Endometrial microvascular endothelial cells (primary cell): ENCODE data around the gene CSKMT. TPM values are rescaled to one million over a fixed set of nuclear protein-coding genes. Genes with fewer than 3 reads are reported as not detected.
"Not testable (repeated sequence)": the region's sequence is repeated elsewhere in the genome, so short reads cannot be mapped to it uniquely, and the experiment has no call there.

Experiments
- in situ Hi-C: cut with HindIII; loops from 2 replicates; pipeline ENCODE4 v1.10.0; 2017; ENCODE audit warnings: low sequenced_read_pairs, low pct_unique_long_range_greater_than_20kb; ENCODE audit errors: inconsistent ontology term
- total RNA-seq: library from RNA; depleted of rRNA; stranded (reverse); fragments of >200 nt; gene quantifications from one replicate; pipeline ENCODE4 v1.2.3, GENCODE V29; 2015; ENCODE audit errors: inconsistent ontology term

Gene CSKMT, protein sequence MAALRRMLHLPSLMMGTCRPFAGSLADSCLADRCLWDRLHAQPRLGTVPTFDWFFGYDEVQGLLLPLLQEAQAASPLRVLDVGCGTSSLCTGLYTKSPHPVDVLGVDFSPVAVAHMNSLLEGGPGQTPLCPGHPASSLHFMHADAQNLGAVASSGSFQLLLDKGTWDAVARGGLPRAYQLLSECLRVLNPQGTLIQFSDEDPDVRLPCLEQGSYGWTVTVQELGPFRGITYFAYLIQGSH
- total RNA-seq: 3.9 TPM

DNA sequence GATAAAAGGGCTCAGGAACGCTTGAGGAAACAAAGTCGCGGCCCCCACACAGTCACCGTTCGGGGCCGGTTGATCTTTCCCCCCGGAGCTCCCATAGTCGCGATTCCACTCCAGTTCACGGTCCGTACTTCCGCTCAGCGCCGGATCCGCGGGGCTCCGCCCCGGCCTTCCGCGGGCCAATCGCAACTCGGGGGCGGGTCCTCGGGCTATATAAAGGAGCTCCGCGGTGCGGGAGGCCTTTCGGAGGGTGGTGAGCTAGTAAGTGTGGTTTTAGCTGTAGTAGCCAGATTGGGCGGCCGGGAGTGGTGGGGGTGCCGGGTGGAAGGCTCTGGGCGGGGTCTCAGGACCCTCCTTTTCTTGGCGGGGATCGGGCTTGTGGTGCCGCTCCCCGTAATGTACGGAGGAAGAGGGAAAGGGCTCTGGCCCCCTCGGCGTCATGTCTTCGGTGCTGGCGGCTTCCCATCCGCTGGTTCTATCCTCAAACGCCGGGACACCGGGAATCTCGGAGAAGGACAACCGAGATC, at the start of gene CSKMT, which contains the start of gene C11orf98:
CSKMT (plus strand) TSS at position 238 of the 524 bp plus-strand sequence. CDS start 568 bp downstream, outside the sequence.
C11orf98 (minus strand) TSS at position 136 of the 524 bp plus-strand sequence; CDS start at position 95, 41 bp downstream.
- in situ Hi-C loops: loop anchor here (25.0 kb wide), 1 partner anchor 103 kb away; the partner anchor contains the start of gene EEF1G

DNA sequence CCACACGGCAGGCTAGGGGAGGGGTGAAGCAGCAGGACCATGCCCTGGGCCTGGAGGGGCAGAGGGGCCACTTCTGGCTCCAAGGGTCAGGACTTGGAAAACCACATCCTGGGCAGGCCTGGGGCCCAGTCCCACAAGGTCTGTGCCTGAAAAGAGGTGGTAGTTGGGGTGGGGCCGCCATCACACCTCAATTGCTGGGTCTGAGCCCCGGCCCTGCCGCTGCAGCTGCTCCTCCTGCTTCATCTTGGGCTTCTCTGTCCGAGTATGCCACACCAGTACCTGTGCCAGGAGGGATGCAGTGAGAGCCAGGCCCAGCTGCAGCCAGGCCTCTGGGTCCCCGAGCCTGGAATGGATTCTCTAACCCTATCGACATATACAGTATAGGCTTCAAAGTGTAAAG, 49.6 kb upstream of the CSKMT start:
- in situ Hi-C loops: no loop called here

DNA sequence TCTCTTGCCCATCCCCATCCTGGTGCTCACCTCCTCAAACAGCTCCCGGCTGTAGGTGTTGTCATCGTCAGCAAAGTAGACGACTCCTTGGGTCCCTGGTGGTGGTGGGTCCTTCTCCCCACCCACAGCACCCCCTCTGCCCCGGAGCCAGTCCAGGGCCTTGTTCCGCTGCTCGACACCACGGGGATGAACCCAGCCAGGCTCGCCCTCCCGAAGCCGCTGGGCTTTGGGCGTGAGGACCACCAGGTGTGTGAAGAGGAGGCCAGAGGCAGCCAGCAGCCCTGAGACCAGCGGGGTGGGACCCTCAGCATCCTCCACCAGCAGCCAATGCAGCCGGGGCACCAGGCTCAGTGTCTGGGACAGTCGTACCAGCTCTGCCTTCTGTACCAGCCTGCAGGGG, 48.2 kb upstream of the CSKMT start:
- in situ Hi-C loops: not testable (repeated sequence)

DNA sequence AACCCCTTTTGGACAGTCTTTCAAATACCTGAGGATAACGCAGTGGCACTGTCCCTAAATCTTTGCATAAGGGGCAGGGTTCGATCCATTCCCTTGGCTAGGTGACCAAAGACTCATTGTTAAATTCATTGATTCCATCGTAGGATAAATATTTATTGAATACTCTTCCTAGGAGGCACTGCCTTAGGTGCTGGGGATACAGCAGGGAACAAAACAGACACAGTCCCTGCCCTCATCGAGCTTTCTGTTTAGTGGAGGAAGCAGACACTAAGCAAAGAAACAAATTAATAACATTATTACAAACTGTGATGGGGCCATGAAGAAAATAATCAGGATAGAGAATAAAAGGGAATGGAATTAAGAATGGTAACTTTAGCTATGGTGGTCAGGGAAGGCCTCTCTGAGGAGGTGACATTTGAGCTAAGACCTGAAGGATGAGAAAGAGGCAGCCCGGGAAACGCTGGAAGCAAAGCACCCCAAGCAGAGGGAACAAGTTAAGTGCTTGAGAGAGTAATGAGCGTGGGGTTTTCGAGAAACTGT, 44.0 kb upstream of the CSKMT start:
- in situ Hi-C loops: no loop called here

DNA sequence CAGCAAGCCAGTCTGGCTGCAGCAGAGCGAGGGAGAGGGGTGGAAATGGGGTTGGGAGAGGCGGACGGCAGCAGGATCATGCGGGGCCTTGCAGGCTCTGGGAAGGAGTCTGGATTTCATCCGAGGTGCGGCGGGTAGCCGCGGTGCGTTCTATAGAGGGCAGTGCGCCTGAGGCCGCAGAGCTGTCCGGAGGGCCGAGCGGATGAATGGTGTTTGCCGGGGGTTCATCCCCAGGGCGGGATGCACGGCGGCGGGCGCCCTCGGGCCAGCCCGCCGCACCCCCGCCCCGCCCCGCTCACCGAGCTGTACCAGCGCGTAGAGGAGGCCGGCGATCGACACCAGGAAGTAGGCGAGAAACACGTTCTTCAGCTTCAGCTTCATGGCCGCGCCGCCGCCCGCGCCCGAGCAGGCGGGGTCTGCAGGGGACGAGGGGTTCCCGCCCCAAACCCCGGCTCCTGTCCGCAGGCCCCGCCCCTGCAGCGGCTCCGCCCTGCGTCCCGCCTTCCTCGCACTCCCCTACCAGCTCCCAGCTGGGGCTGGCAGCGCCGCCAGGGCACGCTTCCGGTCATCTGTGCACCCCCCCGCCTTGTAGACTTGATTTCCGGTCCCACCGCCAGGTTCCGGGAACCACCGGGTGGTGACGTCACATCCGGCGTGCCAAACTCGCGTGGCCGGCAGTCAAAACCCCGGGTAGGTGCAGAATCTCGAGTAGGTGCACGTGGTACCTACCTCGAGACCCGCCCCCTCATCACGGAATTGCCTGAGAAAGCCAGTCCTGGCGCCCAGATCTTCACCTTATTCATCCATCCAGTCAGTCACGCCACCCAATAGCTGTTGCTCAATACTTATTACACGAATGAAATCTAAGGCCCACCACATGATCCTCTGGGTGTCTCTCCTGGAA, 43.3 kb upstream of the CSKMT start, which contains the start of gene B3GAT3:
B3GAT3 (minus strand) TSS at position 420 of the 904 bp plus-strand sequence; CDS start at position 381, 39 bp downstream.
- in situ Hi-C loops: no loop called here

DNA sequence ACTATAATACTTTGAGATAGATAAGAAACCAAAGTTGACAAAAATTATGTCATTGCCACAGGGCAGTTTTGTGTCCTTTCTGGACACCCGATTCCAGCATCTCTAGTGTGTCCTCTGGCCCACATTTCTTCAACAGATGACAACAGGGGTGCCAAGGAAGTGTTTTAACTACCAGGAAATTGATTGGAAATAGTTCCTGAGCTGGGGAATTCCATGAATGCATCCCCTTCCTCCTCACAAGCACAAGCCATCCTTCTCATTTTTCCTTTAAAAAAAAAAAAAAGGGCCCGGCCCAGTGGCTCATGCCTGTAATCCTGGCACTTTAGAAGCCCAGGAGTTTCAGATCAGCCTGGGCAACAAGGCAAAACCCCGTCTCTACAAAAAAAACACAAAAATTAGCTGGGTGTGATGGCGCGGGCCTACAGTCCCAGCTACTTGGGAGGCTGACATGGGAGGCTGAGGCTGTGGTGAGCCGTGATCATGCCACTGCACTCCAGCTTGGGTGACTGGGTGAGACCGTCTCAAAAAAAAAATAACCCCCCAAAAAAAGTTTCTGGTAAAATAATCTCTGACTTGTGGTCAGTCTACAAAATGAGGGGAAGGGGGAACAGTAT, 42.5 kb upstream of the CSKMT start:
- in situ Hi-C loops: no loop called here

DNA sequence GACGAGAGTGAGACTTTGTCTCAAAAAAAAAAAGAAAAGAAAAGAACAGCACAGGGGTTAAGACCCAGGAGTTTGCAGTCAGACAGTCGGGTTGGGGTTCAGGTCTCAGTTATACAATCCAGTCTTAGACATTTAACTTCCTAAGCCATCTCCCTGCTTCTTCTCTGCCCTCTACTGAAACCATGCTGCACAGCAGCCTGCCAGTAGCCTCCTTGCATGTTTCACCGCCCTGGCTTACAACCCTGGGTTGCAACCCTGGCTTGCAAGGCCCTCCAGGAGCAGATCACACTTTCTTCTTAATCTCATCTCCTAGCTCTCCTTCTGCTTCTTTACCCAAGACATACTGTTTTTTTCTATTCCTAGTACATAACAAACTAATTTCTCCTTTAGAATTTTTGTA, 37.4 kb upstream of the CSKMT start:
- in situ Hi-C loops: no loop called here

DNA sequence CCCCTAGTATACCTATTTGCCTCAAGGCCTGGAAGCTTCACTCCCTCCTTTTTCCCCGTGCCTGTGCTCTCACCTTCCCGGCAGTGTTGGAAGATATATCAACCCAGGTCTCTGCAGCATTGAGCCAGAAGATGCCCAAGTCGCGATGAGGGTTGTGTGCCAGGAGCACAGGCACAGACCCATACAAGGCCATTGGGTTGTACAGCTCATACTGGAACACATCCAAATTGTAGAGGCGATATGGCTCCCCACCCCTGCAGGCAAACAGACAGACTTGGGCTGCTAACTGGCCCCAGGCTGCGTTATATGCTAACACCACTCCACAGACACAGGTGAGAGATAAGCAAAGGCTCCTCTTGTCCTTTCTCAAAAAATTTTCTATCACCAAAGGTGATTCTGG, 32.6 kb upstream of the CSKMT start:
- in situ Hi-C loops: loop anchor here (10.0 kb wide), 1 partner anchor 62 kb away; no protein-coding TSS in a partner anchor

DNA sequence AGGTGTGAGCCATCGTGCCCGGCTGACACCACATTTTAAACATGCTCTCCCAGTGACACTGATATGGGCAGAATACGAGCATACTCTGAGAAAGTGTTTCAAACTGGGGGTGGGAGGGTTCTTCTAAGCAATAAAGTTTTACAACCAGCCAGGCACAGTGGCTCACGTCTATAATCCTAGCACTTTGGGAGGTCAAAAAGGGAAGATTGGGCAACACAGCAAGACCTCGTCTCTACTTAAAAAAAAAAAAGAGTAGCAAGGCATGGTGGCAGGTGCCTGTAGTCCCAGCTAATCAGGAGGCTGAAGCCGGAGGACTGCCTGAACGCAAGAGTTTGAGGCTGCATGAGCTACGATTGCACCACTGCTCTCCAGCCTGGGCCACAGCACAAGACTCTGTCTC, 20.9 kb upstream of the CSKMT start:
- in situ Hi-C loops: no loop called here

DNA sequence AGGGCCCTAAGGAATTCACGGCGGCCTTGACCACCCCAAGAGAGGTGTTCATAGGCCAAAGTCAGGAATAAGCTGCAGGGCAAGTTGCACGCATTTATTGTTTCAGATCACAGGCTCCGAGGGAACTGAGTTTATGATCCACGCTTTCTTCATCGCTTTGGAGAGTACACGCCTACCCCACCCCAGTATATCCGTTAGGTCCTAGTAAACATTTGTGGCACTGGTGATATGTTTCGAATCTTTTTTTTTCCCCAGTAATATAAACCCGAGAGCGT, 19.5 kb upstream of the CSKMT start:
- in situ Hi-C loops: no loop called here

DNA sequence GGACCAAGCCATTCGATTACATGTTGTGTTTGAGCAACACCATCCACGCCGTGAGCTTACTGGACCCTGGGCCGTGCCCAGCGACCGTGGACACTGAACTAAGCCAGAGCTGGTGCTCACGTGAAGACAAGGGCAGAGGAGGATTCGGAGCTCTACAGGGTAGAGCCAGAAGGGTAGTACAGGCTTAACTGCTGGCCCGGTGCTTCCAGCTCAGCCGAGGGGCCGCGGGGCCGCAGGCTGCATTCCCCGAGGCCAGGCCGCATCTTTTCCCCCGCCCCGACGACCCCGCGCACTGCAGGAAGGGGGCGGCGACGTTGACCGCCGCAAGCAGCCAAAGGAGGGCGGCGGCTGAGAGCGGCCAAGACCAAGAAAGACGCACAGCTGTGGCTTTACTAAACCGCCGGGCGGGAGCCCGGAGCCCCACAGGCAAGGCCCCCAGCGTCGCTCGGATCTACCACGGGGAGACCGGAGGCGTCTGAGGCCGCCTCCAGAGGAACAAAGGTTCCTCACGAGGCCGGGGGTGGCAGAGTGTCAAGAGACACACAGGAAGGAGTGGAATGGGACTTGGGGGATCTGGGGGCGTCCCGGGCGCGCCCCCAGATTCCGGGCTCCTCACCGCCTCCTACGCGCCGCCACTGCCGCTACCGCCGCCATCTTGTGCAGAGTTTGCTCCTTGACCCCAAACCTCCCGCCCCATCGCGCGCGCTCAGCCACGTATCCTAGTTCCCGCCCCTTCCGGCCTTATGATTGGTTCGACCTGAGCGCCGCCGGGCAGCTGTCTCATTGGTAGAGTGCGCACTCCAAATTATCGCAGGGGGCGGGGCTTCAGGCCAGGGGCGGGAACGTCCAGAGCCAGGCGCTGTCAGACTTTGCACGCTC, 18.9 kb upstream of the CSKMT start, which contains the start of gene GANAB:
GANAB (minus strand) TSS at position 668 of the 879 bp plus-strand sequence; CDS start at position 654, 14 bp downstream.
- in situ Hi-C loops: no loop called here

DNA sequence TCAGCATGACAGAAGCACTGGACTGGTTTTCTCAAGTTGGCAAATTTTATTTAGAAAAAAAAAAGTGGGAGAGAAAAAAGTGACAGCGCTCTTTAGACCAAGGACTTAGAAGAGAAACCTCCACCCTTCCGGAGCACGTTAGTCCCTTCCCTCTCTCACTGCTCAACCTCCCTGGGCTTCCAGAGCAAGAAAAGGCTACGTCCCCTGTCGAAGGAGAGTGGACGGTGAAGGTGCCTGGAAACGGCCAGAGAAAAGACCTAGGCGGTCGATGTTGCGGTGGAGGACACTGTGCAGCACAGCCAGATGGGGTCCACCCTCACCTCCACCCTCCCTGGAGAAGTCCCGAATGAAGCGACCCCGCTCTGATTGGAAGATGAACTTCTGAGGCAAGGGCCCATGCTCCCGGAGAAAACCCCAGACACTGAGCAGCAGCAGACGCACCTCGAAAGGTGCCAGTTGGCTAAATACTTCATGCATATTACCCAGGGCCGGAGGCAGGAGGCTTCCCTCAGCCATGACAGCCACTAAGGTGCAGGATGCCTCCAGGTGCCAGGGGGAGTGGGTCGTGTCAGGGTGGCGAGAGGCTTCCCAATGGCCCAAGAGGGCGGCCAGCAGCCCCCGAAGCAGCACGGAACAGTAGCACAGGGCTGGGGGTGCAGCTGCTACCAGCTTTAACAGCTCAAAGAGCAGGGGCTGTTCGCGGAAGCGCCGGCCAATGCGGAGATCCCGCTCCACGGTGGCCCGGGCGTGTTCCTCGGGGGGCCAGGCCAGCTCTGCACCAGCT, 18.1 kb upstream of the CSKMT start:
- in situ Hi-C loops: no loop called here

DNA sequence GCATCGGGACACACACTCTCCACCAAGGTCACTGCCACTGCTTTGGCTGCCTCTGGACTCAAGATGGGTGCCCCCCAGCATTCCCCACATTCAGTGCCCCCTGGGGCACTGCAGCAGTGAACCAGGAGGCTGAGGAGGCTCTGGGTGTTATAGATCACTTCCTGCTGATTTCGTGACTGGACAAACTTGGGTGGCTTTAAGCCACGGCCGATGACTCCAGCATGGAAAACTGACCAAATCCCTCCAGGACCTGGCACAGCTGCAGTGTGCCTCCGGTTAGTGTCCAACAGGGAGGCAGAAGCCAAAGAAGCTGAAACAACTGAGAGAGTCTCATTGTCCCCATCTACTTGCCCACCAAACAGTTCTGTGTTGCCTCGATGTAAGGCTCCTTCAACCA, 17.5 kb upstream of the CSKMT start:
- in situ Hi-C loops: no loop called here

DNA sequence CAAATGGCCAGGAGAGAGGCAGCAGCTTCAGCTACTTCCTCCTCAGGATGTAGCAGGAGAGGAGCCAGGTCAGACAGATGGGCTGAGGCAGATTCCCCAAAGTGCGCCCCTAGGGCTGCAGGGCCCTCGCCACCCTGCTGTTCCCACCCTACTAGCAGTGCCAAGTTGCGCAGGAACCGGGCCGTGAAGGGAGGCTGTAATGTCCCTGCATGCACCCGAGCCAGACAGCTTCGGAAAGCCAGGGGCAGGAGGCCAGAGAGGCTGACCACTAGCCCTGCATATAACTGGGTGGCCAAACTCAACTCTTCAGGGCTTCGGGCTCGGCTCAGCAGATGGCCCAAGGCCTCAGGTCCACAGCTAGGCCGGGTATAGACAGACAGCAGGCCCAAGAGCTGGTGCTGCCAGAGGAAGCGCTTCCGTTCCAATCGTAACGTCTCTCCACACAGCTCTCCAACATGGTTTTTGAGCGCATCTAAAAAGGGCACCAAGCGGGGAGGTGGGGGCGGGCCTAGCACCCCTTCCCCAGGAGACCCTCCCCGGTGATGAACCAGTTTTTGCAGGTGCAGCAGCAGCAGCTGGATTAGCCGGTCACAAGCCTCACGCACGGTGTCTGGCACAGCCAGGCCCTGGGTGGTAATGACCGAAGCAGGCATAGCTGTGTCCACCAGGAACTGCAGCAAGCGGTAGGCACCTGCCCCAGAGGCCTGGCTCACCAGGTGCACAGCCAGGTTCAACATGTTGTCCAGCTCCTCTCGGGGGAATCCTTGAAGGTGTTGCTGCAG, 16.7 kb upstream of the CSKMT start:
- in situ Hi-C loops: no loop called here

DNA sequence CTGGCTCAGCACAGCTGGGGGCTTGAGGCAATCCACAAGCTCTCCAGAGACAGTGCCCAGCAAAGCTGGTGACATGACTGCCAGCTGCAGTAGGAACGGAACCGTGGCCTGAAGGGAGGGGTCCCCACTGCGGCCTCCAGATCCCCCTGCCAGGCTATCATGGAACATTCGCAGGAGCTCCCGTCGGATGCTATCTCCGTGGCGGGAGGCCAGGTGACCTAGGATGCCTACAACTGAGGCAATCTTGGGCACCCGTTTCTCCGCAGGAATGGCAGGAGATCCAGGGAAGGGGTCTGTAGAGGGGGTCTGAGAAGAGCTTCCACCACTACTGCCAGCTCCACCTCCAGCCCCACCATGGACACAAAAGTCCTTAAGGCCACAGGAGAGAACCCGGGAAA, 16.1 kb upstream of the CSKMT start:
- in situ Hi-C loops: no loop called here

DNA sequence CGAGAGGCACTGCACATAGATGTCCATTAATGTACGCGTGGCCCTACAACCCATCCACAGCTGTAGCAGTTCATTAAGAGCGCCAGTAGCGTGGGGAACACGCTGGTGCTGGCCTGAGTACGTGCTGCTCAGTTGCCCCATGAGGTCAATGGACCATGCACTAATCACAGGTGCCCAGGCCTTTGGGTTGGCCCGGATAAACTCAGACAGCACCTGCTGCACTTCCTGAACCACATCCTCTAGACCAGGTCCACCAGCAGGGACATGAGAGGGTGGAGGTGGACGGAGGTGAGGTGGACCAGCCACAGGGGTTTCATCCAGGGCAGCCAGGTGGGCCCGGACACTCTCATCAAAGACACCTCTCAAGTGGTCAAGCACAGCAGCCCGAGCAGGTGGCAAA, 15.6 kb upstream of the CSKMT start:
- in situ Hi-C loops: no loop called here

DNA sequence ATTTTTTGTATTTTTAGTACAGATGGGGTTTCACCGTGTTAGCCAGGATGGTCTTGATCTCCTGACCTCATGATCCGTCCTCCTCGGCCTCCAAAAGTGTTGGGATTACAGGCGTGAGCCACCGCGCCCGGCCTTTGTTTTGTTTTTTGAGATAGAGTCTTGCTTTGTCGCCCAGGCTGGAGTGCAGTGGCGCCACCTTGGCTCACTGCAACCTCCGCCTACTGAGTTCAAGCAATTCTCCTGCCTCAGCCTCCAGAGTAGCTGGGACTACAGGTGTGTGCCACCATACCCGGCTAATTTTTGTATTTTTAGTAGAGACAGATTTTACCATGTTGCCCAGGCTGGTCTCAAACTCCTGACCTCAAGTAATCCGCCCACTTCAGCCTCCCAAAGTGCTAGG, 14.8 kb upstream of the CSKMT start:
- in situ Hi-C loops: loop anchor here (25.0 kb wide), 1 partner anchor 88 kb away; the partner anchor contains the start of gene EEF1G
